ENCODE results near the gene GADD45GIP1.
A peak's percentile ranks its signal among the peaks of the same experiment; 100 is the strongest.
"Not testable (repeated sequence)": the region's sequence is repeated elsewhere in the genome, so short reads cannot be mapped to it uniquely, and the experiment has no call there.

GADD45GIP1 gene

DNA sequence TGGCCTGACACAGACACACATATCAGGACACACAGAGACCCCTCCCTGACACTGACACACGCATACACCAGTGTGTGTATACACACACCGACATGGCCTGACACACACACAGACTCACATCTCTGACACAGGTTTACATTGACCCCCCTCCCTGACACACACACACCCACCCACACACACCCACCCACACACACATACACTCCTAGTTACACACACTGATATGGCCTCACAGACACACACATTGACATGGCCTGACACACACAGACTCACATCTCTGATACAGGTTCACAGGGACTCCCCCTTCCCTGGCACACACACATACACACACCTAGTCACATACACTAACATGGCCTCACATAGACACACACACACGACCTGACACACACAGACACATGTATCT is 33.8 kb upstream of the GADD45GIP1 start:
- no peak for DNase-seq

DNA sequence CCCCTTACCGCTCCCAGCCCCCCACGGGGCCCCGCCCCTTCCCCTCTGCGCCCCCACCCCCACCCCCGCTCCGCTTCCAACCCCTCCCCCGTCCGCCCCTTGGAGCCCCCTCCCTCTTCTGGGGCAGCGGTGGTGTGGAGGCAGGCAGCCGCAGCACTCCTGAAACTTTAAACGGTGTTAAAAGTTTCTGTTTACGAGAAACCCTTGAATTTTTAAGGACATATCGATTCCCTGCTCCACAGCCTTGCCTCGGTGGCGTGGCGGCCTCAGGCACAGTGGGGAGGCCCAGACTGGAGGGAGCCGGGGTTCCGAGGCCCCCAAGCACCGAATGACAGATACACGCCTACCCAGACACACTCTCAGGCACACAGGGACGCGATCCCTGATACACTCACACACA is 33.4 kb upstream of the GADD45GIP1 start:
- DNase-seq, result no peak

DNA sequence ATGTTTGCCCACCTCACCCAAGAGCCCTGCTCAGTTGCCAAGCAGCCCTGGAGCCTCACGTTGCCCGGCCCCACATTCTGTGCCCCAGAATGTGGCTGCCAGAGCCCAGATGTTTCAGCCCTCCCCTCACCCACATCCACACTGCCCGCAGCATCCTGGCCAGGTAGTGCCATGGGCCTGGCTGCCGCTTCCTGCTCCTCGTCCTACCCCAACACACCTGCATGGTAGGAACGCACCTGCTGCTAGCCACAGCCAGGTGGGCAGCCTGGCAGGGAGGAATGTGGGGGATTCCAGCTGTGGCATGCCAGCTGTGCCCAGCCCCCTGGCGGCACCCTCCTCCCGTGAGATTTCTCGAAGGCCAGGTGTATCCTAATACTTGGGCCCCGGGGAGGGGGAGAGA is 30.8 kb upstream of the GADD45GIP1 start:
- DNase-seq, result no peak

DNA sequence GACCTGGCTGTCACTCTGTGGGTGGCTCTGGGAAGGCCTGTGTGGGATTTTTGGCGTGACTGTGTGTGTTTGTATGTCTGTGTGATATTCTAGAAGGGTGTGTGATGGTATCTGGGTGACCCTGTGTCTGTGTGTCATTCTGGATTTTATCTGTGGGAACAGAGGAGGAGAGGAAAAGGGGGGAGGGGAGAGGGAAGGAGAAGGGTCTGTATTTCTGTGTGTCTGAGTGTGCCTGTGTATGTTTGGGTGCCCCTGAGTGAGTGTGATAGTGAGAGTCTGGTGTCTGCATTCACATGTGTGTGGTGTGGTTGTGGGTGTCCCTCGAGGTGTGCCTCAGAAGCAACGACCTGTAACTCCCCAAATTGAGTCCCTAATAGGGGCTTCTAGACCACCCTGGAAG is 30.2 kb upstream of the GADD45GIP1 start:
- no peak for DNase-seq

DNA sequence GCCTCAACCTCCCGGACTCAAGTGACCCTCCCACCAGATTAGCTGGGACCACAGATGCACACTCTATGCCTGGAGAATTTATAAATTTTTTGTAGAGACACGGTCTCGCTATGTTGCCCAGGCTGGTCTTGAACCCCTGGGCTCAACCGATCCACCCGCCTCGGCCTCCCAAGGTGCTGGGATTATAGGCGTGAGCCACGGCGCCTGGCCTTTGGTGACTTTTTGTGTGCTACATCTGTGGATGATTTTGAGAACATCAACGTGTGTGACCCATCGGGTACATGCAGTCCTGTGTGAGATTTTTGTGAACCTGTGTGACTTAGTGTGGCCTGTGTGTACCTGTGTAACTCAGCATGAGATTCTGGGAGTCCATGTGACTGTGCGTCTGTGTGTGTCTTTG is 29.7 kb upstream of the GADD45GIP1 start:
- no peak for DNase-seq

DNA sequence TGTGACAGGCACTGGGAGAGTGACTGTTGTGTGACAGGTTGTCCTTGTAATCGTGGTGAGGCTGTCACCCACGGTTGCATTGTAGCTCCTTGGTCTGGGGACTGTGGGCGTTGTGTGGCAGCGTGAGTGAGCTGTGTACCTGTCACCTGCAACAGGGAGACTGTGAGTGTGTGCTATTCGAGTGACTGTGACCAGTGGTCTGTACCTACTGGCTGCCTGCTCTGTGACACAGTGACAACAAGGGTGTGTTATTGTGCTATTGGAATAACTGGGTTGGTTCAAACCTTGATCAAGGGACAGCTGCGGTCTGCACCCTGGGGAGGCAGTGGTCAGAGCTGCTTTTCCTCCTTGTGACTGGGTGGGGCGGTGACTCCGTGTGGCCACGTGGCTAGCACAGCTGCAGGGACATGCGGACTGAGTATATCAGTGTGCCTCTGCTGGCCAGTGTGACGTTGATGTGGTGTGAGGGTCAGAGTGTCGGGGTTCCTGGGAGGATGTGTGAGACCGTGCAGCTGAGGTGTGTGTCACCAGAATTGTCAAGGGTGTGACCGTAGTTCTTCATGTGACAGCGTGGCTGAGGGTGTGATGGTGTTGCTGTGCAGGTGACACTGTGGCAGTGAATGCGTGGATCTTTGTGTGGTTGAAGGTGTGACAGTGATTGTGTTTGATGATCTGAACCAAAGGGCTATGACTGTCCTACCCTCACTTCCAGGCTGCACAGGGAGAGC is 28.2 kb upstream of the GADD45GIP1 start:
- DNase-seq, result peak in 53 of 56 donors; percentile 40 to 92 (median 80)

DNA sequence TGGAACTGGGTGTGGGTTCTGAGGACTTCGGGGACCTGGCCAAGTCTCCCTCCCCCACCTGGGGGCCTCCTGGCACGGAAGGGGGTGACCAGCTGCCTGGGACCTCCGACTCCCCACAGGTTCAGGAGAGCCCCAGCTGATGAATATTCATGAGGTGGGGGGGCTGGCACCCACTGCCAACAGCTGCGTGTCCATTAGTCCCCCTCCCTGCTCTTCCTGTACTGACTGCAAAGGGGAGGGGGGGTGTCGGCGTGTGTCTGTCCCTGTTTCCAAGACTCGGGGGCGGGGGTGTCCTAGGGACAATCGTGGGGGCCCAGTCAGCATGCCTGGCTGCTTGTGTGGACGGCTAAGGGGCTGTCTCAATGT is 27.6 kb upstream of the GADD45GIP1 start:
- peak in 40 of 56 donors; percentile 16 to 84 (median 54) for DNase-seq

DNA sequence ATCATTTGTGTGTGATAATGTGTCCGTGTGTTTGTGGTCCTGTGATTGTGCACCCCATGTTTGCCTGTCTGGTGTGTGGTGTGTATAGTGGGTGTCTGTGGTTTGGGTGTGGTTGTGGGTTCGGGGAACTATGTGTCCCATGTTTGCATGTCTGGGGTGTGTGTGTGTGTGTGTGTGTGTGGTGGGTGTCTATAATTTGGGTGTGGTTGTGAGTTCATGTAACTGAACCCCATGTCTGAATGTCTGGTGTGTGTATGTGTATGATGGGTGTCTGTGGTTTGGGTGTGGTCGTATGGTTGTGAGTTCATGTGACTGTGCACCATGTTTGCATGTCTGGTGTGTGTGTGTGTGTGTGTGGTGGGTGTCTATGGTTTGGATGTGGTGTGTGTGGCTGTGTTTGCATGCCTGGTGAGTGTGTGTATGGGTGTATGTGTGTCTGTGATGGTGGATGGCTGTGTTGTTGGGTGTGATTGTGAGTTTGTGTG is 27.2 kb upstream of the GADD45GIP1 start:
- DNase-seq, result peak in 1 of 56 donors; percentile 66

DNA sequence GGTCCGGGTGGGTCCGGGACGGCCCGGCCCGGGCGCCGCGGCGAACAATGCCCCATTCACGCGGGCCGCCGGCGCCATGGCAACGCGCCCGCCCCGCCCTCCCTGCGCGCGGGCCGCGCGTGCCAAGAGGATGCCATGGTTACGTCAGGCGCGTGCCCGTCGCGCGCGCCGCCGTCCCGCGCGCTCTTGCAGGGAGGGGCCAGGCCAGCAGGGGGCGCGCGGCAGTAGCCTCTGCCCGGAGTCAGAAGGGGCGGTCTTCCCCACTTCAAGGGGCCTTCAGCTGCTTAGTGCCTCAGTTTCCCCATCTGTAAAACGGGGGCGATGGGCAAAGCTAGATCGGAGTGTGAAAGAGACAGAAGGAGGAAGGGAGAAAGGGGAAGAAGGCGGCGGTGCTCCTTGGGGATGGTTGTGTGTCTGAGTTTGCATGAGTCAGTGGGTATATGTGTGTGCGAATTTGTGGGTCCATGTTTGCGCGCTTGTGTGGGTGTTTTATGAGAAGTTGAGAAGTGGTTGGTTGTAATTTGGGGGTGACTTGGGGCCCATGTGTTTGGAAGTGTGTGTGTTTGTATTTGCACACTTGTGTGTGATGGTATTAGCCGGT is 26.6 kb upstream of the GADD45GIP1 start:
- DNase-seq, result peak in 51 of 56 donors; percentile 35 to 93 (median 77)

DNA sequence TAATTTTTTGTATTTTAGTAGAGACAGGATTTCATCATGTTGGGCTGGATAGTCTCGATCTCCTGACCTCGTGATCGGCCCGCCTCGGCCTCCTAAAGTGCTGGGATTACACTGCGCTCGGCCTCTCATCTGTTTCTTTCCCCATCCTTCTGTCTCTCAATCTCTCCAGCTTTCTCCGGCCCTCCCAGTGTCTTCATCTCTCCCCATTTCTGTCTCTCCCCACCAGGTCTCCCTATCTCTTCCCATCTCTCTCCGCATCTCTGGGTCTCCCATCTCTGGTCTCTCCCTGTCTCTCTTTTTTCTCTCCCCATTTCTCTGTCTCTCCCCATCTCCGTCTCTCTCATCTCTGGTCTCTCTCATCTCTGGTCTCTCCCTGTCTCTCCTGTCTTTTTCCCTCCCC is 26.1 kb upstream of the GADD45GIP1 start:
- no peak for DNase-seq

DNA sequence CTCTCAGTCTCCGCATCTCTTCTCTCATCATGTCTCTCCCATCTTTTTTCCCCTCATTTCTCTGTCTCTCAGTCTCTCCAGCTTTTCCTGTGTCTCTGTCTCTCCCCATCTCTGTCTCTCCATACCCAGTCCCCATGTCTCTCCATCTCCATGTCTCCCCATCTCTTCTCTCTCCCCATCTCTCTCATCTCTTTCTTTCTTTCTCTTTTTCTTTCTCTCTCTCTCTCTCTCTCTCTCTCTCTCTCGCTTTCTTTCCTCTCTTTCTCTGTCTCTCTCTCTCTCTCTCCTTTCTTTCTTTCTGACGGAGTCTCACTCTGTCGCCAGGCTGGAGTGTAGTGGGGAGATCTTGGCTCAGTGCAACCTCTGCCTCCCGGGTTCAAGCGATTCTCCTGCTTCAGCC is 25.6 kb upstream of the GADD45GIP1 start:
- no peak for DNase-seq

DNA sequence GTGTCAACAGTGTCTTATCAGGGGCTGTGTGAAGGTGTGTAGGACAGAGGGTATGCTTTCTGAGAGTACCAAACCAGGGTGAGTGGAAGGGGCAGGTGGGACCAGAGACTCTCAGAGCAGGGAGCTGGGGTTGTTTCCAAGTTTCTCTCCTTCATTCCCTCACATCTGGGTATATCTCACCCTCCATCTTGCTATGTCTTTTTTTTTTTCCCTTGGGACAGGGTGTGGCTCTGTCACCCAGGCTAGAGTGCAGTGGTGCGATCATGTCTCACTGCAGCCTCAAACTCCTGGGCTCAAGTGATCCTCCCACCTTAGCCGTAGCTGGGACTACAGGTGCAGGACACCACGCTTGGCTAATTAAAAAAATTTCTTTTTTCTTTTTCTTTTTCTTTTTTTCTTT is 23.0 kb upstream of the GADD45GIP1 start:
- no peak for DNase-seq

DNA sequence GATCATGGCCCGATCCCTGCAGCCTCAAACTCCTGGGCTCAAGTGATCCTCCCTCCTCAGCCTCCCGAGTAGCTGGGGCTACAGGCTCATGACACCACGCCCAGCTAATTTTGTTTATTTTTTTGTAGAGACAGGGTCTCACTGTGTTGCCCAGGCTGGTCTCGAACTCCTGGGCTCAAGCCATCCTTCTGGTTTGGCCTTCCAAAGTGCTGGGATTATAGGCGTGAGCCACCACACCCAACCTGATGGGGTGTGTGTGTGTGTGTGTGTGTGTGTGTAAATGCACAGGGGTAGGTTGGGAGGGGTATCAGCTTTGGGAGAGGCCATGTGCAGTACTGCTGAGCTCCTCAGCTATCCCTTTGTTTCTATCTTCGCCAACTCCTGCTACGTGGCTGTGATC is 19.1 kb upstream of the GADD45GIP1 start:
- DNase-seq, result not testable (repeated sequence)

DNA sequence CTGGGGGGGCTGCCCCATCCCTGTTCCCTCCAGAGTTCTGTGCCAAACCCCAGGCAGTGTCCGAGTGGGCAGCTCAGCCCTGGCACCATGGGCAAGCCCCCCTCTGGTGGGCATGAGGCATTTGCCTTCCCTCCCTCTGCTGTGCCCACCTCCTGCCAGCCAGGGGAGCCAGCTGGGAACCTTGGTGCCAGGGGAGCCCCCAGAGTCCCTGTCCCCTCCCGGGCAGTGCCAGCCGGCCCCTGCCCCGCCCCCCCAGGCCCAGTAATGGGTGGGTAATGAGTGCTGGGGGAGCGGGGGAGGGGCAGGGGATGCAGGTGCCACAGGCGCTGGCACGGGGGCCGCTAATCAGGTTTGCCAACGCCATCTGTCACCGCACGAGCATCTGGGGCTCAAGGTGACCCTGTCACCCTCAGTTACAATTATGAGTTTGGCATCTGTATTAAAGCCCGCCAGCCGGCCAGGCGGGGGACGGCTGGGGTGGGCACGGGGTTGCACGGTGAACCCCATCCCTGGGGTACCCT is 18.3 kb upstream of the GADD45GIP1 start:
- no peak for DNase-seq

DNA sequence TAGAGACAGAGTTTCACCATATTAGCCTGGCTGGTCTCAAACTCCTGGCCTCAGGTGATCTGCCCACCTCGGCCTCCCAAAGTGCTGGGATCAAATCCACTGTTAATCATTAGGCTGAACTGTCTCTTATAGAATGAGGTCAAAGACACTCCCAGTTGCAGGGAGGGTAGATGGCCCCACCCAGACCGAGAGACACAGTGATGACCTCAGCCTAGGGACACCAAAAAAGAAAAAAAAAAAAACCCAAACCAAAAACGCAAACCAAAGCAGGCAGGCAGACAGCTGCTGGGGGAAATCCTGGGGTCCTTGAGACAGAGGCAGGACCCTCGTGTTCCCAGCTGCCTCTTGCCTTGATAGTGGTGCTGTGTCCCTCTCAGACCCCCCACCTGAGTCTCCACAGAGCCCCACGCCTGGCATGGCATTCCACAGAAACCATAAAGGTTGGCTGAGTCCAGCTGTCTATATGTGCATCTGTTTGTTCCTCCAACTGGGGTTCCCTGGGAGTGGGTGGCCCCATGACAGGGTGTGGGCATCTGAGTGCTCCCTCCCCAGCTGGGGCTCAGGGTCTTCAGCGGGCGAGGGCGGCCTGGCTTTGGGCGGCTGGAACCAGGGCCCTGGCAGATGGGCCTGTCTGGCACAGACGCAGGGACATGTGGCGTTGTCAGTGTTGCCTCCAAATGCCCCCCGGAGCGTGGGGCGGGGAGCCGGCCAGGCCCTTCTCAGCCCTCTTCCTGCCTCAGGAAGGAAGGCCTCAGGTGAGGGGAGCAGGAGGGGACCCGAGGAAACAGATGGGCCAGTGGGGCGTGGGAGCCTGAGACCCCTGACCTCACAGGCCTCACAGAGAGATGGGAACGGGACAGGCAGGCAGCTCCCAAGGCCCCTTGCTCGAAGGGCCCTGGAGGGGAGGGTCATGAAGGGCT is 17.5 kb upstream of the GADD45GIP1 start:
- no peak for DNase-seq

DNA sequence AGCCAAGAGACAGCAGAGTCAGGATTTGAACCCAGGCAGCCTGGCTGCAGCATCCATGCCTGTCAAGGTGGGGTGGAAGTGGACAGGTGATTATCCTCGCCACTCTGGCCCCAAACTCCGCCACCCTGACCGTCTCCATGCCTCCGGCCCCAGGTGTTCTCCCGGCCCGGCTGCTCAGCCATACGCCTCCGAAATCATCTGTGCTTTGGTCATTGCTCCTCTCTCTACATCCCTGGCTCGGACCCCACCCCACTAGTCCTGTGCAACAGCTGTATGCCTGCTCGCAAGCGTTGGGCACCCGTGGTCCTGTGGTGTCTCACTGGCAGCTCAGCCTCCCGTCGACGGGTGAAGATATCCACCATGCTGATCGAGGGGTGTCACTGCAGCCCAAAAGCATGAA is 16.2 kb upstream of the GADD45GIP1 start:
- DNase-seq, result no peak

DNA sequence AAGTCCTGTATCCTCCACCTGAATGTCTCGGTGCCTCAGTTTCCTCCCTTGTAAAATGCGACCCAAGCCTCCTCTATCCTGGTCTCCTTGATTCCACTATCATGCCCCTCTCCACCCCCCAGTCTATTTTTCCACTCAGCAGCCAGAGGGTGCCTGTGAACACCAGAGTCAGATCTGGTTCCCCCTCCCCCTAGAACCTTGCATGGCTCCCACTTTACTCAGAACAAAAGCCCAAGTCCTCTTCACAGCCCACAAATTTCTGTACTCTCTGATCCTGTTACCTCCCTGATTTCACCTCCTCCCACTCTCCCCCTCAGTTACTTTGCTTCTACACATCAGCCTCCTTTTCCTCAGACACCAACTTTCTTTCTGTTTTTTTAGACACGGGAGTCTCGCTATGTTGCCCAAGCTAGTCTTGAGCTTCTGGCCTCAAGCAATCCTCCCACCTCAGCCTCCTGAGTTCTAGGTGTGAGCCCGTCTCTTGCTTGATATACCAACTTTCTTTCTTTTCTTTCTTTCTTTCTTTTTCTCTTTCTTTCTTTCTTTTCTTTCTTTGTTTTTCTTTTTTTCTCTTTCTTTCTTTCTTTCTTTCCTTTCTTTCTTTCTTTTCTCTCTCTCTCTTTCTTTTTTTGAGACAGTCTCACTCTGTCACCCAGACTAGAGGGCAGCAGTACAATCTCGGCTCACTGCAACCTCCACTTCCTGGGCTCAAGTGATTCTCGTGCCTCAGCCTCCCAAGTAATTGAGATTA is 13.2 kb upstream of the GADD45GIP1 start:
- DNase-seq, result no peak

DNA sequence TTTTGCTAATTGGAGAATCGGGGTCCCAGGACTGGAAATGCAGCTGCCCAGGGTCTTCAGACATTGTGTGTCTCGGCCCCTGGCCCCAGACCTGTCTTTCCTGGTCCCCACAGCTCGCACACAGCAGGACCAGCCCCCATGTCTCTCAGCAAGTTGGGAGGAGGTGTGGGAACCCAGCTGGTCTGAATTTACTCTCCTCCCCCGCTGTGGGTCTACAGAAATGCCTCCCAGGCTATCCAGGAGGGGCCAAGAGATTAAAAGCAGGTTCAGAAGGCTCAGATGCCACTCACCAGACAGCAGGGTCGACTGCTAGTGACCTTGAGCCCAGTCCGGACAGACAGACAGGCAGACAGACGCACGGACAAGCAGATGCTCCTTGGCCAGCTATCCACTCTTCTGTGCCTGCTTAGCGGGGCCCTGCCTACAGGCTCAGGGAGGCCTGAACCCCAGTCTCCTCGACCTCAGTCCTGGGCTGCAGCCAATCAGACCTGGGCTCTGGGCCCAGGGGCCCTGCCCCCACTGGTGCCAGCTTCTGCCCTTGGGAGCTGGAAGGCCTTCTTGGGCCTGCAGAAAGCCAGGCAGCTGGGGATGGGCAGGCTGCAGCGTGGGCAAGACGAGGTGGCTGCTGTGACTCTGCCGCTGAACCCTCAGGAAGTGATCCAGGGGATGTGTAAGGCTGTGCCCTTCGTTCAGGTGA is 12.4 kb upstream of the GADD45GIP1 start, which contains the start of gene DAND5:
TSS of gene DAND5 (plus strand) at position 285 of the 697 bp plus-strand sequence. CDS start at position 370, 85 bp downstream.
- DNase-seq, result peak in 42 of 56 donors; percentile 7 to 78 (median 38)

DNA sequence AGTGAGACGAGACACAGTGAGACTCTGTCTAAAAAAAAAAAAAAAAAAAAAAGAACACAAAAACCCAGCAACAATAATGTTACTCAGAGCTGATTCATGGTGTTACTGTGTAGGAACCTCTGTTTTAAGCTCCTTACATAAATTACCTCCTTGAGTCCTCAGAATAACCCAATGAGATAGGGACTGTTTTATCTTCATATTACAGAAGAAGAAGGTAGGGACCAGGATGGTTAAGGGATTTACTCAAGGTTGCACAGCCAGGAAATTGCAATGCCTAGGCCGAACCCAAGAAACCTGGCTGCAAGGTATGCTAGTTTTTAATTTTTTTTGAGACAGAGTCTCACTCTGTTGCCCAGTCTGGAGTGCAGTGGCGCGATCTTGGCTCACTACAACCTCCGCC is 10.9 kb upstream of the GADD45GIP1 start:
- no peak for DNase-seq

DNA sequence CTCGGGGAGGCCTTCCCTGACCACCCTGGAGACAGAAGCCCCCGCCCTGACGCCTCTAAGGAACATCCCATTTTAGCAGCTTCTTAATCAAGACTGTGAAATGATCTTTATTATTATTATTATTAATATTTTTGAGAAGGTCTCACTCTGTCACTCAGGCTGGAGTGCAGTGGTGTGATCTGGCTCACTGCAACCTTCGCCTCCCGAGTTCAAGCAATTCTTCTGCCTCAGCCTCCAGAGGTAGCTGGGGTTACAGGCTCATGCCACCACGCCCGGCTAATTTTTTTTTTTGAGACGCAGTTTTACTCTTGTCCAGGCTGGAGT is 8.8 kb upstream of the GADD45GIP1 start:
- DNase-seq, result no peak
